ENCODE measurements around the gene ROS1. TPM values are rescaled to one million over a fixed set of nuclear protein-coding genes. Genes with fewer than 3 reads are reported as not detected.

ROS1 gene
- polyA plus RNA-seq (2013, experiment 1 of 2), result 0.12 TPM
- 0.04 TPM for polyA plus RNA-seq (2013, experiment 2 of 2)

DNA sequence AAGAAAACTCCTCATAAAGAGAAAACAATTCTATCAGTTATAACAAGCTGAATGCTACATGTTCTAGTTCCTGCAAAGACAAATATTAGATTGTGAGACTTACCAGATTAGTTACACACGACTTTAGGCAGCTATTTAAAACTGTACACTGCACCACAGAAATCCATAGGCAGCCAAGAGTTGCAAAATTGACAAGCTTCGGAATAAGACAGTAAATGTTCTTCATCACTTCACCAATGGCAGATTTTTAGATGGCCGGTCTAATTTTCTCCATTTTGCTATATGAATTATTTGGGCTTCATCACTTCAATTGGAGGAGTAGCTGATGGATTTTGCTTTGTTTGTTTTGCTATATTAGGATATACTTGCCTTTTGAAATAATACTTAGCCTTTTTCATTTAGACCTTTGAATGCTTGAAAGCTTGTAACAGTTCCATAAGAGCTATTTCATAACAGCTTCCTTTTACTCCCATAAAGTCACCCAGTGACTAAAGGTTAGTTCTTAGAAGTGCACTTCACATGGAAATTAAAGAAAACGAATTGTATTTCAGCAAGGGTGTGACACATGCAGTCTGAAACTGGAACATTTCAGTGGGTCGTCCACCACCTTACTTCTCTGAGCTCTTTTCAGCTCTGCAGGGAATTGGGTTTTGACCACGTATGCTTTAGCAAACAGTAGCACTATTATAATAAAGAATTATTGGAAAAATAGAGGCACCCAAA is at the start of gene ROS1:
ROS1 (minus strand) TSS at position 512 of the 723 bp plus-strand sequence; CDS start at position 226, 286 bp downstream.
- Histone ChIP-seq H4K8ac (ENCODE audit: low read length) (no peak within 1 kb of the TSS), H3K4me1 (ENCODE audit: control insufficient read depth, insufficient read depth, low read depth, low read length) (no peaks in the 10 kb centered on the region), H4K91ac (ENCODE audit: low read length) (no peak within 1 kb of the TSS), H3K9me3 (ENCODE audit: control insufficient read depth, low read length) (no peaks in the 10 kb centered on the region), H3K23ac (ENCODE audit: low read length in 2 of 2) (no peak within 1 kb of the TSS), H3K18ac (ENCODE audit: low read depth in 1 of 2, low read length in 2 of 2) (no peak within 1 kb of the TSS), H3K27ac (ENCODE audit: low read length, poor library complexity, severe bottlenecking) (no peak within 1 kb of the TSS), H2AK5ac (ENCODE audit: low read length, severe bottlenecking) (no peak within 1 kb of the TSS), H3K79me1 (replicated peaks; ENCODE audit: low read length, poor library complexity, severe bottlenecking) (no peaks in the 10 kb centered on the region), H3K36me3 (ENCODE audit: control insufficient read depth in 1 of 2, insufficient read depth in 2 of 2, low read depth in 1 of 2, low read length in 2 of 2) (no peaks in the 10 kb centered on the region), H3K4me2 (ENCODE audit: low read length, poor library complexity, severe bottlenecking) (no peak within 1 kb of the TSS), H3K27me3 (ENCODE audit: control insufficient read depth in 1 of 2, insufficient read depth in 1 of 2, low read length in 2 of 2) (no peaks in the 10 kb centered on the region), H2AFZ (ENCODE audit: low read depth, low read length) (no peak within 1 kb of the TSS), H3K4me3 (ENCODE audit: insufficient read depth in 1 of 2, low read depth in 1 of 2, low read length in 2 of 2) (no peak within 1 kb of the TSS), H2BK15ac (ENCODE audit: low read depth, poor library complexity, severe bottlenecking) (no peak within 1 kb of the TSS), H3K14ac (ENCODE audit: low read length in 2 of 2) (no peak within 1 kb of the TSS), H2BK5ac (ENCODE audit: low read depth, low read length, poor library complexity, severe bottlenecking) (no peak within 1 kb of the TSS), H2BK12ac (ENCODE audit: low read length in 2 of 2) (no peak within 1 kb of the TSS), H3K4ac (ENCODE audit: low read depth in 1 of 2, low read length in 2 of 2) (no peak within 1 kb of the TSS), H2BK120ac (ENCODE audit: low read depth, low read length) (no peak within 1 kb of the TSS), H3K9ac (ENCODE audit: low read length) (no peak within 1 kb of the TSS)
- whole genome bisulfite sequencing, result 65% methylated on average over 4 of the region's 6 CpGs
- DNase-seq, result no peak

DNA sequence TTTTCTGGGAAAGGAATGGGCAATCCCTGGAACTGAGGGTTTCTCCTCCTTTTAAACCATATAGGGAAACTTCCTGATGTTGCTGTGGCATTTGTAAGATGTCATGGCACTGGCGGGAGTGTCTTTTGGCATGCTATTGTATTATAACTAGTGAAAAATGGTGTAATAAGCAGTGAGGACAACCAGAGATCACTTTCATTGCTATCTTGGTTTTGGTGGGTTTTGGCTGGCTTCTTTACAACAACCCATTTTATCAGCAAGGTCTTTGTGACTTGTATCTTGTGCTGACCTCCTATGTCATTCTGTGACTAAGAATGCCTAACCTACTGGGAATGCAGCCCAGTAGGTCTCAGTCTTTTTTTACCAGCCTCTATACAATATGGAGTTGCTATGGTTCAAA is 47.7 kb upstream of the ROS1 start:
- Histone ChIP-seq H2BK12ac (ENCODE audit: low read length in 2 of 2) (no peak overlapping the region), H3K27me3 (ENCODE audit: control insufficient read depth in 1 of 2, insufficient read depth in 1 of 2, low read length in 2 of 2) (peaks cover 0 to 15% of the 10 kb centered on the region in 2 experiments)

DNA sequence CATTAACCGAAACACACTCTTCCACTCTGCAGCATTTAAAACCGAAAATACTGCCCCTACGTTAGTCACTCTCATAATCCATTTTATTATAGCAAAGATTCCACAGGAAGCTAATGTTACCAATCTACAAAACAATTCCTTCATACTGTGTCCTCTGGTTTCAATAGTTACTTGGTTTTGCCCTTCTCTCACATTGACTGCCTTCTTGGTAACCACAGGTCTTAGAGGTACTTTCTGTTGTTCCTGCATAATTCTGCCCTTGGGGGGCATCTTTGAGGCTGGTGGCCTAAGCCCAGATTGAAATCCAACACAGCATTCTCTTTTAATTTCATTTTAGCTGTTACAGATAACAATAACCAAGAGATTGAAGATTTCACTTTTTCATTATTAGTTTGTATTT is 46.9 kb upstream of the ROS1 start:
- H2BK12ac ChIP-seq (ENCODE audit: low read length in 2 of 2), result no peak overlapping the region
- H3K18ac ChIP-seq (ENCODE audit: low read depth in 1 of 2, low read length in 2 of 2), result no peak overlapping the region
- WGBS, result 95% methylated on average over 3 of the region's 3 CpGs
- H2BK15ac ChIP-seq (ENCODE audit: low read depth, poor library complexity, severe bottlenecking), result no peak overlapping the region
- no peak overlapping the region for H3K14ac ChIP-seq (ENCODE audit: low read length in 2 of 2)
- no peak overlapping the region for H4K91ac ChIP-seq (ENCODE audit: low read length)
- H2BK5ac ChIP-seq (ENCODE audit: low read depth, low read length, poor library complexity, severe bottlenecking), result no peak overlapping the region
- no peaks in the 10 kb centered on the region for H3K36me3 ChIP-seq (ENCODE audit: control insufficient read depth in 1 of 2, insufficient read depth in 2 of 2, low read depth in 1 of 2, low read length in 2 of 2)
- no peak overlapping the region for H4K8ac ChIP-seq (ENCODE audit: low read length)
- H3K4ac ChIP-seq (ENCODE audit: low read depth in 1 of 2, low read length in 2 of 2), result no peak overlapping the region
- no peaks in the 10 kb centered on the region for H3K9me3 ChIP-seq (ENCODE audit: control insufficient read depth, low read length)
- no peak overlapping the region for H2AK5ac ChIP-seq (ENCODE audit: low read length, severe bottlenecking)
- DNase-seq, result no peak
- no peaks in the 10 kb centered on the region for H3K4me1 ChIP-seq (ENCODE audit: control insufficient read depth, insufficient read depth, low read depth, low read length)
- no peak overlapping the region for H2AFZ ChIP-seq (ENCODE audit: low read depth, low read length)
- H3K79me1 ChIP-seq (replicated peaks; ENCODE audit: low read length, poor library complexity, severe bottlenecking), result no peaks in the 10 kb centered on the region
- H3K23ac ChIP-seq (ENCODE audit: low read length in 2 of 2), result no peak overlapping the region
- no peak overlapping the region for H3K9ac ChIP-seq (ENCODE audit: low read length)
- H3K27me3 ChIP-seq (ENCODE audit: control insufficient read depth in 1 of 2, insufficient read depth in 1 of 2, low read length in 2 of 2), result peaks cover 0 to 15% of the 10 kb centered on the region in 2 experiments
- no peak overlapping the region for H3K4me3 ChIP-seq (ENCODE audit: insufficient read depth in 1 of 2, low read depth in 1 of 2, low read length in 2 of 2)
- H3K4me2 ChIP-seq (ENCODE audit: low read length, poor library complexity, severe bottlenecking), result no peak overlapping the region
- no peak overlapping the region for H3K27ac ChIP-seq (ENCODE audit: low read length, poor library complexity, severe bottlenecking)
- no peak overlapping the region for H2BK120ac ChIP-seq (ENCODE audit: low read depth, low read length)

More for the DNA sequence above, 47.7 kb upstream of the ROS1 start:
- no peaks in the 10 kb centered on the region for H3K4me1 ChIP-seq (ENCODE audit: control insufficient read depth, insufficient read depth, low read depth, low read length)
- H4K91ac ChIP-seq (ENCODE audit: low read length), result no peak overlapping the region
- H3K18ac ChIP-seq (ENCODE audit: low read depth in 1 of 2, low read length in 2 of 2), result no peak overlapping the region
- WGBS, result 75% methylated on average over 1 of the region's 1 CpG
- H3K14ac ChIP-seq (ENCODE audit: low read length in 2 of 2), result no peak overlapping the region
- H3K4me2 ChIP-seq (ENCODE audit: low read length, poor library complexity, severe bottlenecking), result no peak overlapping the region
- no peak overlapping the region for H2AFZ ChIP-seq (ENCODE audit: low read depth, low read length)
- H3K9me3 ChIP-seq (ENCODE audit: control insufficient read depth, low read length), result no peaks in the 10 kb centered on the region
- no peak overlapping the region for H2BK120ac ChIP-seq (ENCODE audit: low read depth, low read length)
- no peak for DNase-seq
- H3K9ac ChIP-seq (ENCODE audit: low read length), result no peak overlapping the region
- H3K4me3 ChIP-seq (ENCODE audit: insufficient read depth in 1 of 2, low read depth in 1 of 2, low read length in 2 of 2), result no peak overlapping the region
- no peak overlapping the region for H2BK5ac ChIP-seq (ENCODE audit: low read depth, low read length, poor library complexity, severe bottlenecking)
- no peak overlapping the region for H3K4ac ChIP-seq (ENCODE audit: low read depth in 1 of 2, low read length in 2 of 2)
- H3K79me1 ChIP-seq (replicated peaks; ENCODE audit: low read length, poor library complexity, severe bottlenecking), result no peaks in the 10 kb centered on the region
- H4K8ac ChIP-seq (ENCODE audit: low read length), result no peak overlapping the region
- no peak overlapping the region for H2BK15ac ChIP-seq (ENCODE audit: low read depth, poor library complexity, severe bottlenecking)
- H3K36me3 ChIP-seq (ENCODE audit: control insufficient read depth in 1 of 2, insufficient read depth in 2 of 2, low read depth in 1 of 2, low read length in 2 of 2), result no peaks in the 10 kb centered on the region
- no peak overlapping the region for H3K27ac ChIP-seq (ENCODE audit: low read length, poor library complexity, severe bottlenecking)
- H3K23ac ChIP-seq (ENCODE audit: low read length in 2 of 2), result no peak overlapping the region
- no peak overlapping the region for H2AK5ac ChIP-seq (ENCODE audit: low read length, severe bottlenecking)

DNA sequence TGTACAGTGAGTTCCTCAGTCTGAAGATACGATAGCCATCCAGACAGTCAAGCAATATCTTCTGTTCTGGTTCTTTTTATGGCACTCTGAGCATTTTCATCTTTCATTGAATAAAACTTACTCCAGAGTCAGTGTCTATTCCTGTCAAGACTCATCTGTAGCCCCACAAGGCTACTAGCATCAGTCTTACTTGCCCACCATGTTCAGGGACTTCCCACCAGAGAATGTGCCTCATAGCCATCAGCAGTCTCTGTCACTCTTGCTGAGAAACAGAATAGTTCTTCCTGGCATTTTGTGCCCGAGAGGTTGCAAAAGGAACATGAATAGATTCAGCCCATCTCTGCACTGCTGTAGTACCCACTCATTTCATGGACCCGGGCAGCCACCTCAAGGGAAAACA is 44.0 kb upstream of the ROS1 start:
- no peak overlapping the region for H3K23ac ChIP-seq (ENCODE audit: low read length in 2 of 2)
- H2AFZ ChIP-seq (ENCODE audit: low read depth, low read length), result no peak overlapping the region
- H2BK12ac ChIP-seq (ENCODE audit: low read length in 2 of 2), result no peak overlapping the region
- DNase-seq, result no peak
- no peak overlapping the region for H3K4me2 ChIP-seq (ENCODE audit: low read length, poor library complexity, severe bottlenecking)
- no peak overlapping the region for H2BK5ac ChIP-seq (ENCODE audit: low read depth, low read length, poor library complexity, severe bottlenecking)
- no peak overlapping the region for H4K91ac ChIP-seq (ENCODE audit: low read length)
- H3K36me3 ChIP-seq (ENCODE audit: control insufficient read depth in 1 of 2, insufficient read depth in 2 of 2, low read depth in 1 of 2, low read length in 2 of 2), result no peaks in the 10 kb centered on the region
- no peak overlapping the region for H3K4me3 ChIP-seq (ENCODE audit: insufficient read depth in 1 of 2, low read depth in 1 of 2, low read length in 2 of 2)
- H3K14ac ChIP-seq (ENCODE audit: low read length in 2 of 2), result no peak overlapping the region
- no peak overlapping the region for H4K8ac ChIP-seq (ENCODE audit: low read length)
- H2AK5ac ChIP-seq (ENCODE audit: low read length, severe bottlenecking), result no peak overlapping the region
- H3K18ac ChIP-seq (ENCODE audit: low read depth in 1 of 2, low read length in 2 of 2), result no peak overlapping the region
- no peaks in the 10 kb centered on the region for H3K79me1 ChIP-seq (replicated peaks; ENCODE audit: low read length, poor library complexity, severe bottlenecking)
- WGBS, result 88% methylated on average over 3 of the region's 3 CpGs
- H2BK120ac ChIP-seq (ENCODE audit: low read depth, low read length), result no peak overlapping the region
- H3K9me3 ChIP-seq (ENCODE audit: control insufficient read depth, low read length), result no peaks in the 10 kb centered on the region
- no peak overlapping the region for H3K9ac ChIP-seq (ENCODE audit: low read length)
- H3K4ac ChIP-seq (ENCODE audit: low read depth in 1 of 2, low read length in 2 of 2), result peak overlapping the region in 1 of 2 experiments; percentile 7
- H3K4me1 ChIP-seq (ENCODE audit: control insufficient read depth, insufficient read depth, low read depth, low read length), result no peaks in the 10 kb centered on the region
- peaks cover 0 to 15% of the 10 kb centered on the region in 2 experiments for H3K27me3 ChIP-seq (ENCODE audit: control insufficient read depth in 1 of 2, insufficient read depth in 1 of 2, low read length in 2 of 2)
- H3K27ac ChIP-seq (ENCODE audit: low read length, poor library complexity, severe bottlenecking), result no peak overlapping the region
- H2BK15ac ChIP-seq (ENCODE audit: low read depth, poor library complexity, severe bottlenecking), result no peak overlapping the region
